Purkinje cell (primary cell): ENCODE data around the gene GM2A. TPM values are rescaled to one million over a fixed set of nuclear protein-coding genes. Genes with fewer than 3 reads are reported as not detected.

Experiments used
- polyA plus RNA-seq: library from polyadenylated mRNA; unstranded; fragments of >200 nt; fragmentation: Nextera tagmentation; gene quantifications from 2 replicates; pipeline ENCODE4 v1.2.1, GENCODE V29; 2014

GM2A gene
- 5.9 and 7.0 TPM in 2 replicates for polyA plus RNA-seq

DNA sequence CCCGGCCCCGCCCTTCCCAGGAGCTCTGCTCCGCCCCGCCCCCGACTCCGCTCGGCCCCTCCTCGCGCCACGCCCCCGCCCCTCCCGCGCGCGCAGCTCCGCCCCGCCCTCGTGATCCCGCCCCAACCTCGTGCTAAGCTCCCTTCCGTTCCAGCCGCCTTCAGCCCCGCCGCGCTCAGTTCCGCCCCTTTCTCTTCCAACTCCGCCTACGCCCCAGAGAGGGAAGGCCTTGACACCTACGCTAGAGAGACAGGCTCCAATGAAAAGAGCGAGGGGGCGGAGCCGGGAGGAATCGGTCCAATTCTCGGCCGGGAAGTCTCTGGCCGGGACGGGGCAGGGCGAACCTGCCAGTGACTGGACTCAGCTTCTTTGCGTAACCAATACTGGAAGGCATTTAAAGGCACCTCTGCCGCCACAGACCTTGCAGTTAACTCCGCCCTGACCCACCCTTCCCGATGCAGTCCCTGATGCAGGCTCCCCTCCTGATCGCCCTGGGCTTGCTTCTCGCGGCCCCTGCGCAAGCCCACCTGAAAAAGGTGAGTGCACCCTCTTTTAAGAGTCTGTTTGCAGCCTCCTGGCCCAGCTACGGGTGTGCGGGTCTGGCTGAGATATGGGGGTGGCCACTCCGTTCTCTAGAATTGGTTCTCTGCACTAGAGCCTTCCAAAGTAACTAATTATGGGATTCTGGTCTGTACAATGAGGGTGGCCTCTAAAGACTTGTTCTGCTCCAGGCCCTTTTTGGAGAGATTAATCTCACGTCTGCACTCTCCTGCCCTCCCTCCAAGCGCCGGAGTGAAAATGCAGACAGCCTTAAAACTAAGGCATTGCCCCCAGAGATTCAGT lies at the start of gene GM2A:
Gene GM2A (plus strand): TSS at position 424 of the 843 bp plus-strand sequence. CDS start 32 bp downstream, at position 456.

DNA sequence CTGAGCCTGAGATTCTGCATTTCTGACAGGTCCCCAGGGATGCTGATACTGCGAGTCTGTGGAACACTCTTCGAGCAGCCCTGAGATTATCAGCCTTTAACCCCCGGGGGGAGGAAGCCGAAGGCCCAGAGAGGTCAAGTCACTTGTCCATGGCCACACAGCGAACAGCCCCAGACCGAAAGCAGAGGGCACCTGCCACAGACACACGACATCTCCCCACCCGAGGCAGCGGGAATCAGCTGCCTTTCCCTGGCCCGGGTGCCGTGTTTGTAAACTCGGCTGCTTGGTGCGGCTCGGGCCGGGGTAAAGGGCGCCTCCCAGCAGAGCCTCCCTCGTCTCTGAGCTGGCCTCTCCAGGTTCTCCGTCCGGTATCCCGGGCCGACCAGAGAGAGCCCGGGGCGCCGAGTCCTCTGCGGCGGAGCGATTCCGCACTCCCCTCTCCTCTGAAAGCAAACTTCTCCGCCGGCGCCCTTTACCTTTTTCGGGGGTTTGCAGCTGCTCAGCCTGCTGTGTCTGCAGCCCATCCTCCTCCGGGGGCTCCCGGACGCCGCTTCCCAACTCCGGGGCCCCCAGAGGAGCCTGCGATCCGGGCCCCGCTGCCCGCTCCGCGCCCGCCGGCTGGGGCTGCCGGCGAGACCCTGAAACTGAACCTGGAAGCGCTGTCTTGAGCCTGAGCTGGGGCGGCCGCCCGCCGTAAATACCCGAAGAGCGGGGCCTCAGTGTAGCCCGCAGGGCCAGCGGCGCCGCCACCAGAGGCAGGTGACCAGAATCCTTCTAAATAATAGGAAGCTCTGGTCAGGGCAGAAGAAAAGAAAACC lies 29.3 kb upstream of the GM2A start, which contains the start of gene CCDC69:
Gene CCDC69 (minus strand): TSS at position 646 of the 818 bp plus-strand sequence. CDS start 122 bp downstream, at position 524.

DNA sequence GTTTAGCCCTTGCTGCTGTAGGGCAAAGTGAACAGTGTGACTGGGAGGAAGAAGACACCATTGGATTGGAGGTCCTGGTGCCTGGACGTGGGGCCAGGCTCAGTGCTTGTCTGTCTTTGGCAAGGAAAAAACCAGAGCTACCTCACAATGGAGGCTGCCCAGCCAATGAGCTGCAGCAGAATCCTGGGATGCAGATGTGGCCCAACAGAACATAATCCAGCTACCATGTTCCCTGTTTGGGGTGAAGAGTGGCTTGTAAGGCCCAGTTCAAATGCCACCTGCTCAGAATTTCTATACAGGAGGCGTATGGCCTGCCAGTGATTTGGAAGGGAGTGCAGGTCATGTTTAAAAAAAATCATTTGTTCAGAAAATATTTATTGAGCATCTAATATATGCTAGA lies 50.7 kb downstream of the GM2A start, which contains the start of gene SLC36A3:
Gene SLC36A3 (minus strand): TSS at position 101 of the 400 bp plus-strand sequence. CDS start 412 bp downstream, outside the sequence.

Other genes with a start within 250 kb of the GM2A start
- gene GPX3, start 232.6 kb upstream of the GM2A start, polyA plus RNA-seq = 2.3 and 6.8 TPM in 2 replicates
- 0.71 and 1.4 TPM in 2 replicates for gene TNIP1, start 172.2 kb upstream of the GM2A start, polyA plus RNA-seq
- gene ANXA6, start 95.4 kb upstream of the GM2A start, polyA plus RNA-seq = 19.9 and 20.3 TPM in 2 replicates
- 3.9 and 6.6 TPM in 2 replicates for gene CCDC69, start 29.1 kb upstream of the GM2A start, polyA plus RNA-seq
- not detected in 2 replicates for gene SLC36A3, start 50.6 kb downstream of the GM2A start, polyA plus RNA-seq
- gene SLC36A2, start 94.4 kb downstream of the GM2A start, polyA plus RNA-seq = not detected in 2 replicates
- 0.78 and 1.5 TPM in 2 replicates for gene SLC36A1, start 194.4 kb downstream of the GM2A start, polyA plus RNA-seq